OCI-LY7 (cell line): ENCODE results near the gene TRMU.

ENCODE experiments used
- EZH2phosphoT487 ChIP-seq: fragments of 200-600 bp; sonication (generic); IDR thresholded peaks from 2 replicates; pipeline ENCODE4 v1.6.1; 2018; ENCODE audit warnings: low read depth, borderline replicate concordance, mild to moderate bottlenecking, mixed run types, antibody characterized with exemption, low read length, moderate library complexity, mixed read lengths
- TF ChIP-seq, protein P1 (sequence below): fragments of 200-600 bp; sonication (generic); conservative IDR thresholded peaks from 2 replicates; pipeline ENCODE4 v1.5.1; 2014; ENCODE audit warnings: mild to moderate bottlenecking, antibody characterized with exemption, low read length, moderate library complexity, mixed read lengths

DNA sequence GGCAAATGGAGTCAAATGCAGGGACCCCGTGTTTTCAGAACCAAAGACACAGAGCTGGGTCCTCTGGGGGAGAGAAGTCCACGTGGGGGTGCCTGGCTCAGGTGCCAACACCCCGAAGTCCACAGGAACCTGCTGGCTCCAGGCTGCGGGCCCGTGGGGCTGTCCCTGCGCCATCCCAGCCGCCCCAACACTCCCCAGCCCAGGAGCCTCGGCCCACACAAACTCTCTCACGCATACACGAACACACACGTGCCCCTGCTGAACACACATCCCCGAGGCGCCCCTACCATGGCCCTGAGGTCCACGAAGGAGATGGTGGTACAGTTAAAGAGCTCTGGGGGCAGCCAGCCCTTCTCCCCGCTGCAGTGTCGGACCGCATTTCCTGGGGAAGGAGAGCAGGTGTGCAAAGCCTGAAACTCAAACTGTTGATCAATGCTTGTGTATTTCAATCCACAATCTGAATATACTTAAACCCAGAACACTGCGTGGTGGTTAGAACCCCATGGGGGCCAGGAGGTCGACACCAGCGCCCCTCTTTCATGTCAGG is 54.7 kb downstream of the TRMU start:
- TF ChIP-seq, protein P1, sequence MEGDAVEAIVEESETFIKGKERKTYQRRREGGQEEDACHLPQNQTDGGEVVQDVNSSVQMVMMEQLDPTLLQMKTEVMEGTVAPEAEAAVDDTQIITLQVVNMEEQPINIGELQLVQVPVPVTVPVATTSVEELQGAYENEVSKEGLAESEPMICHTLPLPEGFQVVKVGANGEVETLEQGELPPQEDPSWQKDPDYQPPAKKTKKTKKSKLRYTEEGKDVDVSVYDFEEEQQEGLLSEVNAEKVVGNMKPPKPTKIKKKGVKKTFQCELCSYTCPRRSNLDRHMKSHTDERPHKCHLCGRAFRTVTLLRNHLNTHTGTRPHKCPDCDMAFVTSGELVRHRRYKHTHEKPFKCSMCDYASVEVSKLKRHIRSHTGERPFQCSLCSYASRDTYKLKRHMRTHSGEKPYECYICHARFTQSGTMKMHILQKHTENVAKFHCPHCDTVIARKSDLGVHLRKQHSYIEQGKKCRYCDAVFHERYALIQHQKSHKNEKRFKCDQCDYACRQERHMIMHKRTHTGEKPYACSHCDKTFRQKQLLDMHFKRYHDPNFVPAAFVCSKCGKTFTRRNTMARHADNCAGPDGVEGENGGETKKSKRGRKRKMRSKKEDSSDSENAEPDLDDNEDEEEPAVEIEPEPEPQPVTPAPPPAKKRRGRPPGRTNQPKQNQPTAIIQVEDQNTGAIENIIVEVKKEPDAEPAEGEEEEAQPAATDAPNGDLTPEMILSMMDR: no peak
- TF ChIP-seq EZH2phosphoT487: no peak
